Measurements from ENCODE around the gene PSD2. TPM values are rescaled to one million over a fixed set of nuclear protein-coding genes. Genes with fewer than 3 reads are reported as not detected.

PSD2 gene
- total RNA-seq, 1 experiment from 2014 or later = 2.0 TPM

DNA sequence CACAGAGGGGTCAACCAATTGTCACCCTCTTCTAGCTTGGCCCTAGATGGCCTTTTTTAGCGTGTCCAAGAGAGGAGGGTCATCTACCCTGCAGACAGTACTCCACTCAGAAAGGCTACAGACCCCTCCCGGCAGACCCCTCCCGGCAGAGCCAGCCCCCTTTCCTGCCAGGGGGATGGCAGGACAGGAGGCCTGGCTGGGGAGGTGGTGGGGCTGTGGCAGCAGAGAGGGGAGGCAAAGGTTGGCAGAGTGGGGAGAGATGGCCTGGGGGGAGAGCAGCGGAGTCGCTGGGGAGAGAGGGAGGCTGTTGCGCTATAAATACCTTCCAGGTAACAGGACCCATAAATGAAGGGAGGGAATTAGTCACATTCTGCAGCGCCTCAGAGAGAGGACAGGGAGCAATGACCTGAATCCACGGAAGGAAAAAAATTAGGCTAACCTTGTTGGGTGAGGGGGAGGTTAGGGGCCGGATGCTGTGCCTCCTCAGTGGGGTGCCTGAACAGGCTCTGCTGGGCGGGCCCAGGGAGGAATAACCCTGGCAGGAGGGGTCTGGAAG, 32.9 kb upstream of the PSD2 start:
- in situ Hi-C loops (cut with HindIII; ENCODE audit: low sequenced_read_pairs) = no loop called here

DNA sequence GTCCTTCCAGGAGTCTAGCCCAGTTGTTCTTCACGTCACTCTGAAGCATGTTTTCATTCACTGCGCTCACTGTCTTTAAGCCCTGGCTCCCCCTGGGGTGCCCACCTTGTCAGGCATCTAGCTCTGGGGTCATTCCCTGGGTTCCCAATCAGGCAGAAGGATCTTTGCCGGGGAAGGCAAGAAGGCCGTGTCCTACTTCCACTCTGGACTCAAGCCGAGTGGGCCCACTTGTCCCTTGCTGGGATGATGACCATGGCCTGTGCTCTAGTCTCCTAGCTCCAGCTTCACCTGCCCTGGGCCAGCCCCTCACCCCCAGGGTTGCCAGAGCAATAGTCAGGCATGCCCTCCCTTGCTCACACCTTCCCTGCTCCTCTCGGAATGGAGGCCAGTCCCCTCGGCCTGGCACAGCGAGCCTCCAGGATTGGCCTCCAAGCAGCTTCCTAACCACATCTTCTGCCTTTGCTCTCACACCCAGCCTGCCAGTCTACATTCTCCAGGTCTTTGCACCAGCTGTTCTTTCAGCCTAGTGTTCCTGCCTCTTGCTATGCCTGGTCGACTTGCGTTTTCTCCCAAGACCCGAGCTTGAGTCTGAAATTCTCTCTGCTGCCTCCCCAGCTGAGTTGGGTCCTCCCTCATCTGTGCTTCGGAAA, 32.2 kb upstream of the PSD2 start:
- peak; percentile 54 for DNase-seq (ENCODE audit: low spot score)
- in situ Hi-C loops (cut with HindIII; ENCODE audit: low sequenced_read_pairs) = no loop called here

More for the DNA sequence above, 32.9 kb upstream of the PSD2 start:
- peak; percentile 38 for DNase-seq (ENCODE audit: low spot score)

DNA sequence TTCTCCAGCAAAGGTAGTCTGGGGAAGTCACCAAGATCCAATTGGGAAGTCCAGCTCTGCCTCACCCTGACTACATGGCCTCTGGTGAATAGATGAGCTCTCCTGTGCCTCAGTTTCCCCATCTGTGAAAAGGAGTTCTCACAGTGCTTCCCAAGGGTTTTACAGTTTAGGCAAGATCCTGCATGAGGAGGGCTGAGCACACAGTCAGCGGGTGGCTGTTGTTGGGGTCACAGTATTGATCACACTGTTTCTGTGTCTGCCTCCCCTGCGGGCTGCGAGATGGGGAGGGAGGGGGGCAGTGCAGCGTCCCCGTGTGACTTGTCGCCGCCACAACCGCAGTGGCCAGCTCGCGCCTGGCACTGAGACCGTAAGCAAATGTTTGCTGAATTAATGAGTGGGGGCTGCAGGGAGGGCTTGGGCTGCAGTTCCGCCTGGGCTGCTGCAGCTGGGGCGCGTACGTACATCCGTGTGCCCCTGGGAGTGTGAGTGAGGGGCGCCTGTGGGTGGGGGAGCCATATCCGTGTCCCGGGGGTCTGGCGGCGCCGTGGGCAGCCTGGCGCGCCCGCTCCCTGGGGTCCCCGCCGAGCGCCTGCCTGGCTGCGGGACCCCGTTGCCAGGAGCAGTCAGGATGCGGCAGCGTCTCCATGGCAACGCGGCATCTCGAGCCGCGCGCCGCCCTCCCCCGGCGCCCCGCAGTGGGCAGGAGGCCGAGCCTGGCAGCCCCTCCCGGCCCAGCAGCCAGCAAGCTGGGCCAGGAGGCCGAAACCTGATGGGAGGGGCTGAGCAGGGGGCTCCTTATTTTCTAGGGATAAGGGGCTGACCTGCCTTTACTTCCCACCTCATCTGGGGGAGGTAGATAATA, 31.4 kb upstream of the PSD2 start:
- in situ Hi-C loops (cut with HindIII; ENCODE audit: low sequenced_read_pairs) = no loop called here
- peak; percentile 86 for DNase-seq (ENCODE audit: low spot score)

DNA sequence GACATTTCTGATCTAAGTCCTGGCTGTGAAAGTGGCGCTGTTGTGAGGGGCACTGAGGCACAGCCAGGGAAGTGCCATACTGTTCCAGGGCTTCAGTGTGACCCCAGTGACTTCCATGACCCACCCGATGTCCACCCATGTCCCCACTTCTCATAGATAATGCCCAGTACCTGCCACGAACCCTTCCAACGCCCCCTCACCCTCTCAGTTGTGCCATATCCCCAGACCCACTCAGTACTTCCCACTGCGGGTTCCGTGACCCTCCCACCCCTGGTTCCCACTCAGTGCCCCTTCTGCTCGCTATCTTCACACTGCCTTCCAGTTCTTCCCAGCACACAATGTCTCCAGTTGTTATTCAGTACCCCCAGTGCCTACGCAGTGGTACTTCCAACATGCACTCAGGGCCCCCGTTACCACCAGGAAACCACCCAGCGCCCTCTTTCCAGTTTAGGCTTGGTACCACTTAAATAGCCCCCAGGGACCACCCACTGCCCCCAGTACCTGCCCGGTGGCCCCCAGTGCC, 30.7 kb upstream of the PSD2 start:
- in situ Hi-C loops (cut with HindIII; ENCODE audit: low sequenced_read_pairs) = no loop called here
- no peak for DNase-seq (ENCODE audit: low spot score)

DNA sequence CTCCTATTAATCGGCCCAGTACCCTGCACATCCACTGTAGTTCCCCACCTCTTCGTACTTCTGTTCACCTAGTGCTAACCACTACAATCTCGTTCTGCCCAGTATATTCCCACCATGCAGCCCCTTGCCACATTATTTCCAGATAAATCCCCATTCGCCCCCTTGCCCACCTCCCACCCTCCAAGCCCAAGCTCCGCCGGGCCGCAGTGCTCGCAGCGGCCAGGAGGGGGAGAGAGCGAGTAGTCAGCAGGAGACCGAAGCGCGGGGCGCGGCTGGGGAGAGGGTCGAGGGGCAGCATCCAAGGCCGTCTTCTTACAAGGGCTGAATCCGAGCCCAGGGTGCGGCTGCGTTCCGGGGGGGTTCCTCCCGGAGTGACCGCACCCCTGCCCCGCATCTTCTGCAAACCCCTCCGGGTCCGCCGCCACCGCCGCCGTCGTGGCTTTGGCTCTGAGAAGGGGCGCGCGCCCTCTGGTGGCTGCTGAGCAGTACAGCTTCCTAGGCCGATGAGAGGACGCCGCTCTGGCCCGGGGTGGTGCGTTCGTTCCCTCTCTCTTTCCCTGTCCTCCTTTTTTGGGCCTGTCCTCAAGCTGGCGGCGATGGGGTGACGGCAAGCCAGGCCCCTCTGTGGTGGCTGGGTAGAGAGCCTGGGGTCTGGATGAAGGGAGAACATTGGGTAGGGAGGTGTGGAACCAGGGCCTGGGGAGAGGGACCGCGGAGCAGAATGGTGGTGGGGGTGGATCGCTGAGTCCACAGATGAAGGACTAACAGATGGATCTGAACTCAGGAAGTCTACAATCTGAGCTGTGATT, 30.0 kb upstream of the PSD2 start:
- in situ Hi-C loops (cut with HindIII; ENCODE audit: low sequenced_read_pairs) = no loop called here
- peak; percentile 83 for DNase-seq (ENCODE audit: low spot score)

DNA sequence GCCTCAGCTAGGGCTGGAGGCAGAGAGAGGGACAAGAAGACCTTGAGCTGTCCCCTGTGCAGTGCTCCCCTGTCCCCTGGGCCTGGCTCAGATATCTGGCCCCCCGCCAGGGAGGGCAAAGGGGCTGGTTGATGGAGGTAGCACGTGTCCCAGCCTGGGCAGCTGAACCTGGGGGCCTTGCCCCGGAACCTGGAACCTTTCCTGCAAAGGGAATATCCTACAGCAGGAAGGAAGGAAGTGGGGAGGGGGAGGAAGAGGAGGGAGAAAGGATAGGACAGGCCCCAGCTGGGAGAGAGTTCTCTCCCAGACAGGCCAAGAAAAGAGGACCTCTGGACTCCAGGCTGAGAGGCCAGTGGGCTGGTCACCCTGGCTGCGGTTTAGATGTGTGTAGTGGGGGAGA, 27.6 kb upstream of the PSD2 start:
- no peak for DNase-seq (ENCODE audit: low spot score)
- in situ Hi-C loops (cut with HindIII; ENCODE audit: low sequenced_read_pairs) = no loop called here

DNA sequence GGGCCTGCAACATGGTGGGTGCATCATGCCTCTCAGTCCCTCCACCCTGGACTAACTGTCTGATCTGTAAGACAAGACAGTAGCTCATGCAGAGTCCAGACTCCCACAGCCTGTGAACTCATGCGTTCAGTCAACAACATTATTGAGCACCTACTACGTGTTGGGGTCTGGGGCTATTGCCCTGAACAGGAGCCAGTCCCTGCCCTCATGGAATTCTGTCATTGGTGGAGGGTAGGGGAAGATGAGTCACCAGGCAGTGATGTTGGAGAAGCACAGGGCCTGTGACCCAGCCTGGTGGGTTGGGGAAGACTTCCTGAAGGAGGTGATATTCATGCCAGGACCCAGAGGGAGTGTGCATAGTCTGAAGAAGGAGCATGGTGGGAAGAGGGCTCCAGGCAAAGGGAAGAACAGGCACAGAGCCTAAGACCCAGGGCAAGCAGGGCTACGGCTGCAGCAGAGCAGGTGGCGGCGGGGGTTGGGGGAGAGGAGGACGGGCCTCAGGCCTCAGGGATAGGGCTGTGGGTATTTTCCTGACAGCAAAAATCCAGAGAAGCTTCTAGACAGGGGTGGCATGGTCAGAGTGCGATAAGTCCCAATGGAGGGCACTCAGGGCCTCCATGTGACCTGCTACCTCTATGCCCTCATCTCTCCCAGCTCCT, 26.7 kb upstream of the PSD2 start:
- DNase-seq (ENCODE audit: low spot score) = no peak
- in situ Hi-C loops (cut with HindIII; ENCODE audit: low sequenced_read_pairs) = no loop called here

DNA sequence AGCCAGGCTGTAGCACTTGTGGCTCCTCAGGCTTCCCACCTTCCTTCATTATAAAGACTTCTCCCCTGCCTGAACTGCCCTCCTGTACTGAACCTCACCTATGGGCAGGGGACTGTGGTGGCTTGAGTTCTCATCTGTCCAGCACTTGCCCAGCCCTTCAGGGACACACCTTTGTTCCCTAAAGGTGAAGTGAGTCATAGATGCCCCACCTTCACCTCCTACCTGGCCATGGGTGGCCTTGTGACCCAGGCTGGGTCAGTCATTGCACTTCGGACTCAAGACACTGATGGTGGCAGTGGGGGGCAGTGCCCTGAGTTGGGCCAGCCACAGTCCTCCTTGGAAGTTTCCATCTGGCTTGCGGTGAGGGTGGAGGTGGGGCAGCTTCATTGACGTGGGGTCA, 26.1 kb upstream of the PSD2 start:
- no peak for DNase-seq (ENCODE audit: low spot score)

DNA sequence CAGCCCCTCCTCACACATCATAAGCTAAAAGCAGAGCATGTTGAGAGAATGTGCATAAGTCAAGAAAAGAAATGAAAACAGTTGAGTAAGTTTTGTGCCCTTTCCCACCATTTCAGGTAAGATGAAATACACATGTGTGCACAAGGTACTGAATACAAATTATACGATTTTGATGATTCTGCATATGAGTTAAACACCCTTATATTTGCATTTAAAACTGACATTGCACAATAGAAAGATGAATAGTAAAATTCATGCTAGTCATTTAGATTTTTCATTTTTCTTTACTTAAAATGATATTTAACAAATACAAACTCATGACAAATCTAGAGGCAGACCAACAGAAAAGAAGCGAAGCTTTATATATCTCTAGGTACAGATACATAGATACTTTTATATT, 24.9 kb upstream of the PSD2 start:
- DNase-seq (ENCODE audit: low spot score) = no peak
- in situ Hi-C loops (cut with HindIII; ENCODE audit: low sequenced_read_pairs) = loop anchor here (5.0 kb wide), 1 partner anchor 67 kb away; no protein-coding TSS in a partner anchor

More for the DNA sequence above, 26.1 kb upstream of the PSD2 start:
- in situ Hi-C loops (cut with HindIII; ENCODE audit: low sequenced_read_pairs) = no loop called here

DNA sequence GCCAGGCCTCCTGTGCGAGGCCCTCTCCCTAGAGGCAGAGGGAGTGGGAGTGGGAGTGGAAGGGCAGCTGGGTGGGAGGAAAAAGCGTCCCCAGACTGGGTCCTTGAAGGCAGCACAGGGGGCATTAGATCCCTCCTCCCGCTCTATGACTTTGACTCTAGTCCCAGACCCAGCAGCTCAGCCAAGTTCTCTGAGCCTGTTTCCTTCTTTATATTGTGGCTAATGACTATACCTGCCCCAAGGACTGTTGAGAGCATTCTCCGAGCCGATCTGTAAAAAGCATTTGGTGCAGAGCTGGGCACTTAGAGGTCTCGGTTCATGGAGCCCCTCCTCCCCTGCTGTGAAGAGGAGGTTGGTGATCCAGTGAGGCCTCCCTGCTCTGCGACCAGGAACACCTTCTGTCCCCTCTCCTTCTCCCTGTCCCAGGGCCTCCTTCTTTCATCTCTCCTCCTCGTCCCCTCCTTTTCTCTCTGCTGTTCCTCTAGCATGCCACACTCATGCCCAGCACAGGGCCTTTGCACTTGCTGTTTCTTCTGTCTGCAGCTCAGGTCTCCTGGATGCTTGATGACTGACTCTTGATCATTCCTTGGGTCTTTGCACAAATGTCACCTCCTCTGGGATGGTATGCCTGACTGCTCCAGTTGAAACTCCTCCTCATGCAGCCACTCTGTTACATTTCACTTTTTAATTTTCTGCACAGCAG, 23.4 kb upstream of the PSD2 start:
- in situ Hi-C loops (cut with HindIII; ENCODE audit: low sequenced_read_pairs) = loop anchor here (5.0 kb wide), 1 partner anchor 65 kb away; no protein-coding TSS in a partner anchor
- no peak for DNase-seq (ENCODE audit: low spot score)

DNA sequence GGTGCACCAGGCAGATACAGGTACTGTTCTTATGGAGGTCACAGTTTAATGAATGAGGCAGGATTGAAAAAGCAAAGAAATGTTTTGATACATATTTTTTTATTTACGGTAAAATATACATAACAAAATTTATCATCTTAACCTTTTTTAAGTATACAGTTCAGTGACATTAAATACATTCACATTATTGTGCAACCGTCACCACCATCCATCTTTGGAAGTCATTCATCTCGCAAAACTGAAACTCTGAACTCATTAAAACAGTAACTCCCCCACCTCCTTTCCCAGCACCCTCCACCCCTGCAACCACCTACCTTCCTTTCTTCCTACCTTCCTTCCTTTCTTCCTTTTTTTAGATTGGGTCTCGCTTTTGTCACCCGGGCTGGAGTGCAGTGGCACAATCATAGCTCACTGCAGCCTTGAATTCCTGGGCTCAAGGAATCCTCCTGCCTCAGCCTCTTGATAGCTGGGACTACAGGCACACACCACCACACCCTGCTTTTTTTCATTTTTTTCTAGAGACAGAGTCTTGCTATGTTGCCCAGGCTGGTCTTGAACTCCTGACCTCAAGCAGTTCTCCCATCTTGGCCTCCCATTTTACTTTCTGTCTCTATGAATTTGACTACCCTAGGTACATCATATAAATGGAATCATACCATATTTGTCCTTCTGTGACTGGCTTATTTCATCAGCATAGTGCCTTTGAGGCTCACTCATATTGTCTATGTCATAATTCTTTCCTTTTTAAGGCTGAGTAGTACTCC, 22.5 kb upstream of the PSD2 start:
- in situ Hi-C loops (cut with HindIII; ENCODE audit: low sequenced_read_pairs) = loop anchor here (5.0 kb wide), 1 partner anchor 64 kb away; no protein-coding TSS in a partner anchor
- no peak for DNase-seq (ENCODE audit: low spot score)

DNA sequence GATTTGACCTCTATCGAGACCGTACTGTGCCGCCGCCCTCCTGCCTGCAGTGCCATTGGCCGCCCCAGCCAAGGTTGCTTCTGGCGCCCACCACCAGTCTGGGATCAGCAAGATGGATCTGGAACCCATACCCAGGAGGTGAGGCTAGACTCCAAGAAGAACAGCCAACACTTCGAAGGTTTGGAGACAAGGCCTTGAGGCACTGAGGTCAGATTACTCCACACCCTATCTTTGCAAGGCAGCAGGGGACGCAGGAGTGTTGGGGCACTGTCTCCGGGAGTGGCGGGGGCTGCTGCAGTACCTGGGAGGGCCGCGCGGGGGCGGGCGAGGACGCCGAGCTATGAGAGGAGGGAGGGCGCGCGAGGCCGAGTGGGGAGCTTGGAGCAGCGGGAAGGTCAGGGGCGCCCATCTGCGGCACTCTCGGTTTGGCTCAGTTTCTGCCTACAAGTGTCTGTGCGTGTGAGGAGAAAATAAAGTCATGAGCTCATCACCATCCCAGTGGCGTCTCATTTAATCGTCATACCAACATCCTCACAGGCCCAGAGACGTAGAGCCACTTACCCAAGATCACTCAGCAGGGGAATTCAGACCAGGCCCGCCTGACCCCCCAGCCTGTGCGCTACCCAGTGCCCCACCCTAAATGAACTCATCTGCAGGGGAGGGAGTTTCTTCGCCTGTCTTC, 20.5 kb upstream of the PSD2 start:
- DNase-seq (ENCODE audit: low spot score) = peak; percentile 74
- in situ Hi-C loops (cut with HindIII; ENCODE audit: low sequenced_read_pairs) = loop anchor here (5.0 kb wide), 1 partner anchor 62 kb away; no protein-coding TSS in a partner anchor

DNA sequence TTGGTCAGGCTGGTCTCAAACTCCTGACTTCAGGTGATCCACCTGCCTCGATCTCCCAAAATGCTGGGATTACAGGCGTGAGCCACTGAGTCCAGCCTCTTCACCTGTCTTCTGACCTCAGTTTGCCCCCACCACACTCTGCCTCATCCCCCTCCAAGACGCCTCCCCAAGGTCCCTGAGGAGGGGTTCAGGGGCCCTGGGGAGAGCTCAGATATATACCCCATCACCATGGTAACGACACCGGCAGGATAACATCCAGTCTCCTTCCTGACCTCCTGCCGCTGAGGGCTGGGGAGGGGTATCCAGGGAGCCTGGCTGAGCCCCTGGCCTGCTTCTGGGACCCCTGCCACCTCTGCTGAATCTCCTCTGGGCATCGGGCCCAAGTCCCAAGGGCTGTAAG, 19.7 kb upstream of the PSD2 start:
- in situ Hi-C loops (cut with HindIII; ENCODE audit: low sequenced_read_pairs) = no loop called here
- DNase-seq (ENCODE audit: low spot score) = no peak

DNA sequence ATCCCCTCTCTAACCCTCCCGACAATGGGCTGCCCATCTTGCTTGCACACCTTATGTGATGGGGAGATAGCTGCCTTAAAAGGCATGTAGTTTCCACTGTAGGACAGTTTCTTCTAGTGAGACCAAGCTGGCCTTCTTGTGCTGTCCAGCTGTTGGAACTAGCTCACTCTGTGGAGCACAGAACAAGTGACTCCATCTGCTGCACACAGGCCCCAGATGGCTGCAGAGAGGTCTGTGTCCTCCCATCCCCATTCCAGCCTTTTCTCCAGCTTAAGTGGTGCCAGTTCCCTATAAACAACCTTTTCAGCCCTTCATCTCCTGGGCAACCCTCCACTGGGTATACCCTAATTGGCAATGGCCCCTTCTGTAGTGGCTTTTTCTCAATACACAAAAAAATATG, 18.7 kb upstream of the PSD2 start:
- in situ Hi-C loops (cut with HindIII; ENCODE audit: low sequenced_read_pairs) = no loop called here
- DNase-seq (ENCODE audit: low spot score) = no peak

DNA sequence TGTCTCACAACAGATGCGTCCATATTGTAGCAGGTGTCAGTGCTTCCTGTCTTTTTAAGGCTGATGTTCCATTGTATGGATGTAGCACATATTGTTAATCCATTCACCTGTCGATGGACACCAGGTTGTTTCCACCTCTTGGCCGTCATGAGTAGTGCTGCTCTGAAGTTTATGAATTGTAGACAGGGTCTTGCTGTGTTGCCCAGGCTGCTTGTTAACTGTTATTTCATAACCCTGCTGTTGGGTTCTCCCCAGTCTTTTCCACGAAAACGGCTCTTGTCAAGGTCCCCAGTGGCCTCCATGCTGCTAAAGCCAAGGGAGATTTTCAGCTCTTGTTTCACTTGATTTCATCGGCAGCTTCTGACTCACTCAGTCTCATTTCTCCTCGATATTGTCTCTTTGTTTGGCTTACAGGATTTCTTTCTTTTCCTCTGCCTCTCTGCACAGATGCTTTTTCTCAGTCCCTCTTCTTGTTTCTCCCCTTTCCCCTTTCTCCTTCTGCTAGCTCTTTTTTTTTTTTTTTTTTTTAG, 12.1 kb upstream of the PSD2 start:
- in situ Hi-C loops (cut with HindIII; ENCODE audit: low sequenced_read_pairs) = no loop called here
- DNase-seq (ENCODE audit: low spot score) = no peak

DNA sequence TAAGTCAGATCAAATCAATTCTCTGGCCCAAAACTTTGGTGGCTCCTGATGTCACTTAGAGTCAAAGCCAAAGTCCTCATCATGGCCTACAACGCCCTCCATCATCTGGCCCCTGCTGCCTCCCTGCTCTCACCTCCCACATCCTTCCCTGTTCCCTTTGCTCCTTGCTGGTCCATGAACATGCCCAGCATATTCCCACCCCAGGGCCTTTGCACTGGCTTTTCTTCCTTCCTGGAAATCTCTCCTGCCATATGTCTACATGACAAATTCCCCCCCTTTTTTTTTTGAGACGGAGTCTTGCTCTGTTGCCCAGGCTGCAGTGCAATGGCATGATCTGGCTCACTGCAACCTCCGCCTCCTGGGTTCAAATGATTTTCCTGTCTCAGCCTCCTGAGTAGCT, 11.1 kb upstream of the PSD2 start:
- in situ Hi-C loops (cut with HindIII; ENCODE audit: low sequenced_read_pairs) = no loop called here
- no peak for DNase-seq (ENCODE audit: low spot score)

DNA sequence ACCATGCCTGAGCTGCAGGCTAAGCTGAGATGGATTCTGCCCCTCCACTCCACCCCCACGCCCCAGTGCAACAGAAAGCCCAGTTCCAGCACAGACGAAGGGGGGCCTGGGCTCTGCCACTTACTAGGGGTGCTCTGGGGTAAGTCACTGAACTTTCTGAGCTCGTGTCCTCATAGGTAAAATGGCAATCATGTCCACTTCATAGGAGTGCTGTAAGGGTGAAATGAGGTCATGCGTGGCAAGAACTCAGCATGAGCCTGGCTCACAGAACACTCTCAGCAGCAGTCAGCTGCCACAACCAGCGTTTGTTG, 8.4 kb upstream of the PSD2 start:
- DNase-seq (ENCODE audit: low spot score) = no peak
- in situ Hi-C loops (cut with HindIII; ENCODE audit: low sequenced_read_pairs) = no loop called here

Measured in G401 (cell line).